Glutamatergic neuron (in vitro differentiated cells): ENCODE measurements around the gene GTF2E1. TPM values are rescaled to one million over a fixed set of nuclear protein-coding genes. Genes with fewer than 3 reads are reported as not detected.

Experiments
- DNase-seq: peaks from one replicate; pipeline ENCODE4 v3.0.0; 2022
- H3K27ac Mint-ChIP-seq: one replicate; pipeline ENCODE4 v1.8.0; 2020; ENCODE audit warnings: mild to moderate bottlenecking, mixed read lengths, inconsistent platforms; ENCODE audit not compliant: unreplicated experiment
- H3K27me3 Mint-ChIP-seq: one replicate; pipeline ENCODE4 v1.8.0; 2020; ENCODE audit warnings: mild to moderate bottlenecking, moderate library complexity, mixed read lengths, inconsistent platforms; ENCODE audit not compliant: unreplicated experiment
- H3K36me3 Mint-ChIP-seq: one replicate; pipeline ENCODE4 v1.8.0; 2020; ENCODE audit warnings: mild to moderate bottlenecking, mixed read lengths, inconsistent platforms; ENCODE audit not compliant: unreplicated experiment
- H3K4me1 Mint-ChIP-seq: one replicate; pipeline ENCODE4 v1.8.0; 2020; ENCODE audit warnings: mild to moderate bottlenecking, low read depth, mixed read lengths, inconsistent platforms; ENCODE audit not compliant: unreplicated experiment
- H3K4me3 Mint-ChIP-seq: one replicate; pipeline ENCODE4 v1.8.0; 2020; ENCODE audit warnings: mild to moderate bottlenecking, mixed read lengths, inconsistent platforms; ENCODE audit not compliant: unreplicated experiment
- H3K9me3 Mint-ChIP-seq: one replicate; pipeline ENCODE4 v1.8.0; 2020; ENCODE audit warnings: mild to moderate bottlenecking, moderate library complexity, mixed read lengths, inconsistent platforms; ENCODE audit not compliant: unreplicated experiment
- CTCF ChIP-seq: fragments of 200-600 bp; sonication (generic); IDR thresholded peaks from one replicate; pipeline ENCODE4 v1.5.0; 2021; ENCODE audit not compliant: partially characterized antibody, unreplicated experiment
- total RNA-seq: library from RNA; stranded (reverse); fragmentation: NEBNext Ultra II Directional; extraction: Animal tissue kit (Norgen Biotek cat#: 25700); gene quantifications from one replicate; pipeline ENCODE4 v1.2.1, GENCODE V29; 2021; ENCODE audit not compliant: unreplicated experiment

Gene GTF2E1
- total RNA-seq, 1 donor from 2014 or later: 40.5 TPM

DNA sequence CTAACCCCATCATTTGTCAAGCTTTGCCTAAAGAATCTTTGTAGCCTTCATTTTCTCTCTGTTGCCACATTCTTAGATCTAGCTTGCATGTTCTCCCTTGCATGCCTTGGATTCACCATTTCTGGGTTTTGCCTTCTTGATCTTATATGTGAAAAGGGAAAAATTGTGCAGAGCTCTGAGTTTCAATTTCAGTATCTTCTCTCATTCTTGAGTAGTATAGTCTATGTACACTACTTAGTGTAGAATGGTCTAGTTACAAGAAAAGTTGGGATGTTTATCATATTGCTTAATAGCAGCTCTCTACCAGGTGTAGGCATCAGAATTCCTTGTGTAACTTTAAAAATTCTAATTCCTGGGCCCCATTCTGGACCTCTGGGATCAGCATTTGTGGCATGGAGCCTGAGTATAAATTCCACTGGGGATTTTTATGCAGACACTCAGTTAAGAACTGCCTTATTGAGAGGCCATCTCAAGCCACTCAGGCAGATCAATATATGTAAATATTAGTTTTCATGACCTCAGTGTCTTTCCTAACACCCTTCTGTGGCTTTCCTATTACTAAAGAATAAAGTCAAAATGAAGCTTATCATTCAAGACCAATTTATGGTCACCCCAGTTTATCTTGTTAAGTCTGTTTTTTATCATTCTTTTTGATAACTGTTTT is 23.4 kb downstream of the GTF2E1 start:
- Mint-ChIP-seq H3K4me3 (peak overlapping the region; percentile 73), H3K9me3 (peaks cover 2% of the 10 kb centered on the region), H3K27me3 (peaks cover 2% of the 10 kb centered on the region), H3K4me1 (peaks cover 39% of the 10 kb centered on the region), H3K36me3 (no peaks in the 10 kb centered on the region), H3K27ac (peak overlapping the region; percentile 83)
- no peak for DNase-seq
- TF ChIP-seq CTCF: no peak

DNA sequence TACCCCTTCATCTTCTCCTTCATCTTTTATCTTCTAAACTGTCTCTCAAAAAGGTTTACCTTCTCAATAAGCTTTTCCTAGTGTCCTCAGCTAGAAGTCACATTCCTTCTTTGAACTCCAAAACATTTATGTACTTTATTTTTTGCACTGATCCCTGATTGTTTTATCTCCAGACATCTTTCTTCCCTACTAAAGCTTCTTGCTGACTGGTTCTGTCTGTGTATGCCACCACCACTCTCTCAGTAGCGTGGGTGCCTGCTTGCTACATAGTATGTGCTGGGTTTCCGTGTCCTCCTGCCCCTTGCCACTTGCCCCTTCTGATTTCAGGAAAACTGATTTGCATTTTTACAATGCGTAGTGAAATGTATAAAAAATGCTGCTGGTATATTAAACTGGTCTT is 24.0 kb downstream of the GTF2E1 start:
- TF ChIP-seq CTCF: no peak
- H3K4me3 Mint-ChIP-seq: peak overlapping the region; percentile 73
- H3K9me3 Mint-ChIP-seq: peaks cover 4% of the 10 kb centered on the region
- no peaks in the 10 kb centered on the region for H3K36me3 Mint-ChIP-seq
- peak overlapping the region; percentile 83 for H3K27ac Mint-ChIP-seq
- H3K4me1 Mint-ChIP-seq: peaks cover 36% of the 10 kb centered on the region
- DNase-seq: no peak
- peaks cover 2% of the 10 kb centered on the region for H3K27me3 Mint-ChIP-seq

DNA sequence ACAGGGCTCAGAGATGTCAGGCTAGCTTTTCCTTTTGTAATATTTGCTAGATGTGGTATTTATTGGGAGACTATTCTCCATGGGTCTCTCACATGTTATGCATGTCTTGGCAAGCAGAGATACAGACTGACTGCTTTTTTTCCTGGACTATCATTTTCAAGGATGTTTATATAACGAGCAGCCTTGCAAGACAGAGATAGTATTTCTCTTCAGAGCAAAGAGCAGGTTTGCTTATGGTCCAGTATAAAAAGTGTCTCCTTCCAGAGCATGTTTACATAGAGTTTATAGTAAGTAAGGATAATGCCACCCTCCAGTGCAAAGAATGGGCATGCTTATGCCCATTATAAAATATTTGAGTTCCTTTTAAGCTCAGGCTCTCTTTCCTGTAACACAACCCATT is 24.6 kb downstream of the GTF2E1 start:
- TF ChIP-seq CTCF: no peak
- no peak for DNase-seq
- H3K4me1 Mint-ChIP-seq: peaks cover 38% of the 10 kb centered on the region
- peaks cover 2% of the 10 kb centered on the region for H3K27me3 Mint-ChIP-seq
- H3K27ac Mint-ChIP-seq: peak overlapping the region; percentile 83
- H3K4me3 Mint-ChIP-seq: no peak overlapping the region
- H3K36me3 Mint-ChIP-seq: no peaks in the 10 kb centered on the region
- peaks cover 4% of the 10 kb centered on the region for H3K9me3 Mint-ChIP-seq

- Mint-ChIP-seq H3K27me3 (peaks cover 3% of the 10 kb centered on the region), H3K4me1 (peaks cover 24% of the 10 kb centered on the region), H3K36me3 (no peaks in the 10 kb centered on the region), H3K27ac (no peak overlapping the region), H3K9me3 (peaks cover 2% of the 10 kb centered on the region), H3K4me3 (no peak overlapping the region)
- DNase-seq: no peak
- no peak for TF ChIP-seq CTCF
Observed at GRCh38 chr3:120769436-120769835, 26.9 kb downstream of the GTF2E1 start.

- H3K4me3 Mint-ChIP-seq: no peak overlapping the region
- peaks cover 17% of the 10 kb centered on the region for H3K4me1 Mint-ChIP-seq
- peaks cover 3% of the 10 kb centered on the region for H3K27me3 Mint-ChIP-seq
- no peak for TF ChIP-seq CTCF
- DNase-seq: no peak
- H3K27ac Mint-ChIP-seq: no peak overlapping the region
- no peaks in the 10 kb centered on the region for H3K36me3 Mint-ChIP-seq
- peaks cover 2% of the 10 kb centered on the region for H3K9me3 Mint-ChIP-seq
Observed at GRCh38 chr3:120770891-120771290, 28.3 kb downstream of the GTF2E1 start.
